Stomach (tissue), 4 donors: Measurements from ENCODE around the gene NLGN4X.

Experiments used
- CTCF ChIP-seq, 7 experiments: fragments of 450-650 bp in 4 of 7; fragments of 200-600 bp in 3 of 7; sonication (generic) in 3 of 7; IDR thresholded peaks; one replicate each; pipeline ENCODE4 v1.5.1; 2016 to 2019; ENCODE audit warnings: antibody characterized with exemption in 7 of 7, control low read depth in 2 of 7, mild to moderate bottlenecking in 1 of 7
- EP300 ChIP-seq: sonication (generic); formaldehyde crosslinking; IDR thresholded peaks from one replicate; pipeline ENCODE4 v1.6.1; 2017; ENCODE audit warnings: antibody characterized with exemption
- POLR2A ChIP-seq, 4 donors: fragments of 450-650 bp; IDR thresholded peaks; one replicate each; pipeline ENCODE4 v1.6.1; 2016; ENCODE audit warnings: antibody characterized with exemption in 4 of 4, control low read depth in 2 of 4, mild to moderate bottlenecking in 1 of 4, moderate library complexity in 1 of 4
- POLR2AphosphoS5 ChIP-seq, 3 donors: sonication (generic); formaldehyde crosslinking; IDR thresholded peaks; one replicate each; pipeline ENCODE4 v1.6.1; 2016; ENCODE audit warnings: antibody characterized with exemption in 3 of 3

- TF ChIP-seq CTCF (IDR thresholded peaks at IDR 0.05) (no peak), POLR2A (IDR thresholded peaks at IDR 0.05) (no peak), EP300 (no peak), POLR2AphosphoS5 (IDR thresholded peaks at IDR 0.05) (no peak)
Measured at GRCh38 chrX:6227453-6227835, 1.2 kb downstream of the NLGN4X start.
